Omental fat pad (tissue), 4 donors: ENCODE data around the gene AK4. TPM values are rescaled to one million over a fixed set of nuclear protein-coding genes. Genes with fewer than 3 reads are reported as not detected.

Experiments used
- ATAC-seq: fragments of 150-250 bp; one replicate; pipeline ENCODE4 v1.9.1; 2016; ENCODE audit warnings: mild to moderate bottlenecking, moderate library complexity; ENCODE audit not compliant: low FRiP score
- DNase-seq: peaks from one replicate; pipeline ENCODE4 v3.0.0-alpha.2; 2019; ENCODE audit warnings: low spot score
- total RNA-seq, 4 donors: library from RNA; depleted of rRNA; stranded (reverse); fragments of >200 nt; gene quantifications; one replicate each; pipeline ENCODE4 v1.1.0, GENCODE V29; 2016
- TF ChIP-seq, protein P1 (sequence below), 3 donors: fragments of 450-650 bp; IDR thresholded peaks; one replicate each; pipeline ENCODE4 v1.5.1; 2016 to 2017; ENCODE audit warnings: antibody characterized with exemption in 3 of 3, mild to moderate bottlenecking in 3 of 3, moderate library complexity in 2 of 3

The AK4 gene
- total RNA-seq, 4 donors from 2014 or later, result 20.5 to 108 (median 61.8) TPM

DNA sequence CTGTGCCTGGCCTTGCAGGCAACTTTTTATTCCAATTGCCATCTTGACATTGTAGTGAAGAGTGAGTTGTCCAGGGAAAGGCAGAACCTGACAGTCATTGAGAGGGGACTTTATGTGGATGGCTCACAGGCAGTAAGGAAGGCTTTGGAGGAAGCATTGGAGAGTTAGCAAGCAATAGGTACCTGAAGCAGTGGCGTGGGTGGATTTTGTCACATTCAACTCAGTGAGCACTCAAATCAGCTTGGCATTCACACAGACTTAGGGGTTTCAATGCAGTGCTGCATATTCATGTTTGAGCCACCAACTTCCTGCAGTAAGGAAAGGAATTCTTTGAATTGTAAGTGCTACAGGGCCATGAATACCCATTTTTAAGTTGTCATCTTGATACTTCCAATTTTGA lies 69.0 kb downstream of the AK4 start:
- ATAC-seq (no peak), DNase-seq (no peak)
- TF ChIP-seq, protein P1, sequence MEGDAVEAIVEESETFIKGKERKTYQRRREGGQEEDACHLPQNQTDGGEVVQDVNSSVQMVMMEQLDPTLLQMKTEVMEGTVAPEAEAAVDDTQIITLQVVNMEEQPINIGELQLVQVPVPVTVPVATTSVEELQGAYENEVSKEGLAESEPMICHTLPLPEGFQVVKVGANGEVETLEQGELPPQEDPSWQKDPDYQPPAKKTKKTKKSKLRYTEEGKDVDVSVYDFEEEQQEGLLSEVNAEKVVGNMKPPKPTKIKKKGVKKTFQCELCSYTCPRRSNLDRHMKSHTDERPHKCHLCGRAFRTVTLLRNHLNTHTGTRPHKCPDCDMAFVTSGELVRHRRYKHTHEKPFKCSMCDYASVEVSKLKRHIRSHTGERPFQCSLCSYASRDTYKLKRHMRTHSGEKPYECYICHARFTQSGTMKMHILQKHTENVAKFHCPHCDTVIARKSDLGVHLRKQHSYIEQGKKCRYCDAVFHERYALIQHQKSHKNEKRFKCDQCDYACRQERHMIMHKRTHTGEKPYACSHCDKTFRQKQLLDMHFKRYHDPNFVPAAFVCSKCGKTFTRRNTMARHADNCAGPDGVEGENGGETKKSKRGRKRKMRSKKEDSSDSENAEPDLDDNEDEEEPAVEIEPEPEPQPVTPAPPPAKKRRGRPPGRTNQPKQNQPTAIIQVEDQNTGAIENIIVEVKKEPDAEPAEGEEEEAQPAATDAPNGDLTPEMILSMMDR (IDR thresholded peaks at IDR 0.05), result no peak

DNA sequence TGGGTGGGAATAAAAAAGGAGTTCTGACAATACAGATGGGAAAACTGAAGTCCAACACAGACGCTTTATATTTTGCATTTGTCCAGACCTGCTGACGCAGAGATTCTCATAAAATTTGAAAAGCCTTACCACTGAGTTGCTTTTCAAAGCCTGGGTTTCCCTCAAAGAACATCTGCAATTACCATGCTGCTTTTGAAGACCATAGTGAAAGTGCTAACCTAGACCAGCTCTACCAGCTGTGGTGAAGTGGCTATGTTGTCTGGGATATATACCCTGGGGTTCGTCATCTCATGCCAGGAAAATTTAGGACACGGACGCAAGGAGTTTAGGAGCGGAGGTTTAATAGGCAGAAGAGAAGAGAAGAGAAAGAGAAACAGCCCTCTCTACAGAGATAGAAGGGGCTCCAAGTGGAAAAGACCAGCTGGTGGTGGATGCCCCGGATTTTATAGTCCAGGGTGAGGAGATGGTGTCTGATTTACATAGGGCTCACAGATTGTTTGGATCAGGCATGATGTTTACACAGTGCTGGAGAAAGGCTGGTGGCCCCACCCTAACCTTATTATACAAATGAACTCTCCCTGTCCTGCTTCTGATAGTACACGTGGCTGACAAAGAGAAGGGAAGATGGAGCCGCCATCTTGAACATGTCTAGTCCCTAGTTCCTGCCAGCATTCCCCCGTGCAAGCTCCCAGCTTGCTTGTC lies 73.8 kb downstream of the AK4 start:
- TF ChIP-seq, protein P1 (IDR thresholded peaks at IDR 0.05), result no peak
- DNase-seq (no peak), ATAC-seq (no peak)

DNA sequence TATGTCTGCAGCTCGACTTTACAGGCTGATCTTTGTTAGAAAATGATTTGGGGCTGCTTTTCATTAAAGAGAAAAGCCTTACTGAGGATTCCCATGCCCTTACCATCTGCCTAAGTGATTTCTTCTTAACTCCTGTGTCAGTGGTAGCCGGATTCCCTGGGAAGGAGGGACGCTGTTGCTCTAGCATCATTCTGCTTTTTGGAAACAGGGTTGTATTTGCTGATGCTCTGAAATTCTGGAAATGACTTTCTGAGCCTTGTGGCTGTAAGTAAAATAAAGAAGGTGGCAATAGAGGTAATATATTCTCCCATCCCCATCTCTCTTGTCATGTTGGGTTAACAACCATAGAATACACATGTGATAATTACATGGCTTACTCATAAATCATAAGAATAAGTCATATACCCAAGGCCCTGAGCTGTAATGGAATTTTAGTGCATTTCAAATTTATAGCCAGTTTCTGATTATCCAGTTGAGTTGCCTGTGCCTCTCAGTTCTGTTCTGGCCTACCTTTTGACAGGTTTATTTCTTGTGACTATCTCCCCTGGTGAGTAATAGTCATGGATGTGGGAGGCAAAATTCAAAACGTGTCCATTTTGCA lies 74.4 kb downstream of the AK4 start:
- ATAC-seq (no peak), DNase-seq (no peak)
- TF ChIP-seq, protein P1 (IDR thresholded peaks at IDR 0.05), result no peak

DNA sequence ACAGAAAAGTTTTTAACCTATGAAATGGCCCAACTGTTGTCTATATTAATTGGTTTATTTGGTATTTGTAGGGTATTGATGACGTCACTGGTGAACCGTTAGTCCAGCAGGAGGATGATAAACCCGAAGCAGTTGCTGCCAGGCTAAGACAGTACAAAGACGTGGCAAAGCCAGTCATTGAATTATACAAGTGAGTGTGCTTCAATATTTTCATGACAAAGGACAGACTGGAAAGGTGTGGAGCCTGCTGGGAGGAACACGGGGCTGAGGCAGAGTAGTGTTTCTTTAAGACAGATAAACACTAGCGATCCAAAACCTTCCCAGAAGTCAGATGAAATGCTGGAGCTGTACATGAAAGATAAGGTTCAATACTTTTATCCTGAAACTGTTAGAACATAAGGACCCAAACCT lies 76.7 kb downstream of the AK4 start:
- ATAC-seq (no peak), DNase-seq (no peak)
- TF ChIP-seq, protein P1 (IDR thresholded peaks at IDR 0.05), result no peak

DNA sequence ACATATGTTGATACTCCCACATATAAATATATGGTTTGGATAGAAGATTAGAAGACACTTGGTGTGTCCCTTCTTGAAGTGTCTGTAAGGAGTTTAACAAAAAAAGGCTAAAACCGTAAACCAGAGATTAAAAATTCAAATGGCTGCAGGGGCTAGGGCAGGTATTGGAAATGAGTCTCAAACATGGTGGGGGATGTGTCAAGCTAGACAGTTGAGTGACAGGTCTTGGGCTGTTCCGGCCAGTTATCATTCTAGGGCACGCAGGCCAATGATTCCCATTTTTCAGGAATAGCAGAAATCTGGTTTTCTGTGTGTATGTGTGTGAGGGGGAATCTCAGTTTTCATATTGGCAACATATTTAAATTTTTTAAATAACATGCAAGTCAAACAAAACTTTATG lies 77.2 kb downstream of the AK4 start:
- DNase-seq, result no peak
- no peak for ATAC-seq
- TF ChIP-seq, protein P1 (IDR thresholded peaks at IDR 0.05), result no peak

GRCh38 chr1:65229201-65229600 lies 81.2 kb downstream of the AK4 start:
- ATAC-seq, result no peak
- no peak for DNase-seq
- TF ChIP-seq, protein P1 (IDR thresholded peaks at IDR 0.05), result no peak
